ENCODE results near the gene PACS1.

PACS1 gene

DNA sequence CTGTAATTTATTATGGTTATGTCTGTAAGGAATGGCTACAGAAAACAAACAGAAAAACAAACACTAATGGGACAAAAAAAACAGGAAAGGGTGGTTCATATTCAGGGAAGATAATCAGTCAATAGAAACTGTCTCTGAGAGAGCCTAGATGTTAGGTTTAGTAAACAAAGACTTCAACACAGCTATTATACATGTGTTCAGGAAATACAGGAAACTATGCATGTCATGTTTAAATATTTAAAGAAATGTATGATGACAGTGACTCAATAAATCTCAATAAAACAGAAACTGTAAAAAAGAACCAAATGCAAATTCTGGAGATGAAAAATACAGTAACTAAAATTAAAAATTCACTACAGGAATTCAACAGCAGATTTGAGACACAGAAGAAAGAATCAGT, 76.0 kb downstream of the PACS1 start:
- no peak for DNase-seq

DNA sequence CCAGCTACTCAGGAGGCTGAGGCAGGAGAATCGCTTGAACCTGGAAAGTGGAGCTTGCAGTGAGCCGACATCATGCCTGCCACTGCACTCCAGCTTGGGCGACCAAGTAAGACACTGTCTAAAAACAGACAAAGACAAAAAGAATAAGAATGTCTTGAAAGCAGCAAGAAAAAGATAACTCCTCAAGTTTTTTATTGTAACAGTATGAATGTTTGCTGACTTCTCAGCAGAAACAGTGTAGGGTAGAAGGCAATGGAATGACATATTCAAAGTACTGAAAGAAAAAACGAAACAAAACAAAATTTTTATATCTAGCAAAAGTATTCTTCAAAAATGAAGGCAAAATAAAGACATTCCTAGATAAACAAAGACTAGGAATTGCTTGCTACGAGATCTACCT, 76.9 kb downstream of the PACS1 start:
- DNase-seq = no peak

DNA sequence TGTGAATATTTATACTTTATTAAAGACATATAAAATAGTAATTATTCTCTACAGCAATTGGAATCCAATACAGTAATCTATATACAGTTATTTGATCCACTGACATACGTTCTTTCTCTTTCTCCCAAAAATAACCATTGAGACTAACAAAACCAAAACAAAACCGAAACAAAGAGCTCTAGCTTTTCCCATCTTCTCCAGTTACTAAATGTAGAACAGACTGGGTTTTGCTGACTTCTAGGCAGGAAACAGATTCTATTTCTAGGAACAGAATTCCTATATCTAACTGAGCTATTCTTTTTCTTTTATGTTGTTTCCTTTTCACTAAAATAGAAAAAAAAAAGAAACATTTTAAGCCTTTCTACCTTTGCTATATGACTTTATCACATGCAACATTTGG, 80.1 kb downstream of the PACS1 start:
- no peak for DNase-seq

DNA sequence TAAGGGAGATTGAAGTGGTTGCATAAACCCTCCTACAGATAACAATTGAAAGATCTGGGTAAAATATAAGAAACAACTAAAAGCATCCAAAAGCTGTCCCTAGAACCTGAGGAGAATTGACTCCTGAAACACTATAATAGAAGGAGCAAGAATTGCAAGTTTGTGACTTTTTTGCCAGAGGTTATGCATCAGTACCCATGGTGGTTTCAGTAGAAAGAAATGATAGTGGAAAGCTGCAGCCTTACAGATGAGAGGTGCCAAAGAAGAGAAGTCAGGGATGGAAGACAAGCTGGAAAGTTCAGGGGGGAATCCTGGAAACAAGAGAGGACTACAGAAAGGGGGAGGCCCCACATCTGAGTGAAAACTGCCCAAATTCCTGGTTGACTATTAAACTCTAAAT, 80.7 kb downstream of the PACS1 start:
- DNase-seq = no peak

DNA sequence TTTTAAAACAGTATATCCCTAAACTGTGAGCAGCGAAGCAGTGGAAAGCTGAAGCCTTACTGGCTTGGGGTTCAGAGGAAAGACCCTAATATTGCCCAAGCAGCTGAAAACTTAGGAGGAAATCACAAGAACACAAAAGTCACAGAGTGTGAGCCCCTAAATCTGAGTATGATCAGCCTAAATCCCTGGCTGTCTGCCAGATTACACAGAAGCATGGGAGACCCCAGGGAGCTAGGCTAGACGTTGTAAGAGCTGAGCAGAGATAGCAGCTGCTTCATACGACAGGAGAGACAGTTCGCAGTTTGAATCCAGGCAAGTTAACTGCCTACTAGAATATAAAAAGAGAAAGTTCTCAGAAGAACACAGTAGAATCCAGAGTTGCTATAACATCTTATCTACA, 81.2 kb downstream of the PACS1 start:
- DNase-seq = no peak

DNA sequence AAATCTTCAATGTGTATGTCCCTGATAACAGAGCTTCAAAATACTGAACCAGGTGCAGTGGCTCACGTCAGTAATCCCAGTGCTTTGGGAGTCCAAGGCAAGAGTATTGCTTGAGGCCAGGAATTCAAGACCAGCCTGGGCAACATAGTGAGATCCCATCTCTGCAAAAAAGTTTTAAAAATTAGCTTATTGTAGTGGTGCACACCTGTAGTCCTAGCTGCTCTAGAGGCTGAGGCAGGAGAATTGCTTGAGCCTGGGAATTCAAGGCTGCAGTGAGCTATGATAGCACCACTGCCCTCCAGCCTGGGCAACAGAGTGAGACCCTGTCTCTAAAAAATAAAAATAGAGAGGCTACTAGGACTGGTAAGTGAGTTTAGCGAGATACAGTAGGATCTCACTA, 84.0 kb downstream of the PACS1 start:
- DNase-seq = no peak

GRCh38 chr11:66155387-66156073, 85.5 kb downstream of the PACS1 start:
- DNase-seq = no peak

DNA sequence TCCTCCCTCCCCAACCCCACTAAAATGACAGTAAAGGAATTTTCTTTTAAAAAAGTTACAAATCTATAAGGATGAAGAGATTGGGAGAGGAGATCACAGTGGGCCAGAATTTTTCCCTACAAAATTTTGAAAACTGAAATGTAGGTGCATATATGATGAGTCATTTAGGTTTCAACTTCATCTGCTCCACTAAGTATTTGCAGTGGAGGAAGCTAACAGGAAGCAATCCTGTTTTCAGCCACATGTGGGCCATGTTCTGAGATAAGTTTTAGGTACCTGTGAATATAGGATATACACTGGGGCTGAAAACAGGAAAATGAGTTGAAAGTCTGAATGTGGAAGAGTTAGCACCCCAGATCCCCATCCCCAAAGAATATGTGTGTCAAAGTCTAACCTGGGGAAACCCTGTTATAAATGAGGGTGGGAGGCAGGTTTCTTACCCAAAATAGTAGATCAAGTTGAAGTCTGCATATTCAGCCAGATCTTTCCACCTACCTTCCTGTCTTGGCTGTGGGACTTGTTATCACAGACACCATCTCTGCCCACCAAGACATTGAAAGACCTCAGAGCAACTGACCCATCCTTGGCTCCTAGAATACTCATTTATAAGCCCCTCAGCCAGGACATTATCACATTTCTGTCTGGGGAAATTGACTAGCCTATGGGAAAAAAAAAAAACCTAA, 87.3 kb downstream of the PACS1 start:
- DNase-seq = no peak

- DNase-seq = no peak
Observed at GRCh38 chr11:66158156-66158555, 88.1 kb downstream of the PACS1 start.

DNA sequence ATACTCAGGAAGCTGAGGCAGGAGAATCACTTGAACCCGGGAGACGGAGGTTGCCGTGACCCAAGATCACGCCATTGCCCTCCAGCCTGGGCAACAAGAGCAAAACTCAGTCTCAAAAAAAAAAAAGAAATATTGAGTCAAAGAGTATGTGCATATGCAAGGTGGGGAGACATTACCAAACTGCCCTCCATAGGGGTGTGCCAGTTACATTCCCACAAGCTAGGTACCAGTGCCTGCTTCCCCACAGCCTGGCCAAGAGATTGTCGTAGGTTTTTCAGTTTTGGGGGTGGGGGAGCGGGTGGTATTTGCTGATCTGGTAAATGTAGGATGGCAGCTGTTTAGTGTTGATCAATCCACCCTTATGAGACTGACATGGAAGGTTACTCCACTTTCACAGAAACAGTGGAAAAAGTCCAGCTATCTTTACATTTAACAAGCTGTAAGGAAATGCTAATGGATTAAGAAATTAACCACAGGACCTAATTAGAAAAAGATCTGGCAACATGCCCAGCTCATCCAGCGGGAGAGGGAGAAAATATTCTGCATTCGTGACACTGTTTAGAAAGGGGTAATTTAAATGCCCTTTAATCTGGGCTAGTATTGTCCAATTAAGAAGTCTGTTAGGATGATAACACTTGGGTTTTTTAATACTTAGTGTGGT, 89.4 kb downstream of the PACS1 start:
- no peak for DNase-seq

DNA sequence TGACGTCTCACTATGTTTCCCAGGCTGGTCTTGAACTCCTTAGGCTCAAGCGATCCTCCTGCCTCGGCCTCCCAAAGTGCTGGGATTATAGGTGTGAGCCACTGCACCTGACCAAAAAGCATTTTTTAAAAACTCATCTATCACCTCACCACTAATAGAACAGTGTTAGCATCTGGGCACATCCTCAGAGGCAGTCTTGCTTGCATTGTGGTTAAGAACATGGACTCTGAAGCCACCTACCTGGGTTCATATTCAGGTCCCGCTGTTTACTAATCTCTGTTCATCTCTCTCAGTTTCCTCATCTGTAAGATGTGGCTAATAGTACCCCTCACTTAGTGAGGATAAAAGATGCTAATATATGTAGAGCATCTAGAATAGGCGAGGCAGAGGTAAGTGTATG, 90.6 kb downstream of the PACS1 start:
- no peak for DNase-seq

DNA sequence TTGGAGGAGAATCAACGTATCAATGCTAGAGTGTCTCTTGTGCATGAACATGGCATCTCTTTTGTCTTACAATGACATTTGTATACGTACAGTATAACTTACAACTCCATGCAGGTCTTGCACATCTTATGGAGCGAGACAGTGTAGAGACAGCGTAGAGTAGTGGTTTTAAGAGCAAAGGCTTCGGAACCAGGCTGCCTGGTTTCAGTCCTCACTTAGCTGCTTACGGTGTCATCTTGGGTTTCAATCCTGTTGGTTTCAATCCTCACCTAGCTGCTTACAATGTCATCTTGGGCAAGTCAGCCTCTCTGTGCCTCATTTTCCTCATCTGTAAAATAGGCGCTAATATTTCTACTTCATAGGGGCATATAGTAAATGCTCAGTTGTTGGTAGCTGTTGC, 98.2 kb downstream of the PACS1 start:
- DNase-seq = no peak

- peak; percentile 44 to 48 for DNase-seq
Observed at GRCh38 chr11:66172146-66172545, 102.1 kb downstream of the PACS1 start.

DNA sequence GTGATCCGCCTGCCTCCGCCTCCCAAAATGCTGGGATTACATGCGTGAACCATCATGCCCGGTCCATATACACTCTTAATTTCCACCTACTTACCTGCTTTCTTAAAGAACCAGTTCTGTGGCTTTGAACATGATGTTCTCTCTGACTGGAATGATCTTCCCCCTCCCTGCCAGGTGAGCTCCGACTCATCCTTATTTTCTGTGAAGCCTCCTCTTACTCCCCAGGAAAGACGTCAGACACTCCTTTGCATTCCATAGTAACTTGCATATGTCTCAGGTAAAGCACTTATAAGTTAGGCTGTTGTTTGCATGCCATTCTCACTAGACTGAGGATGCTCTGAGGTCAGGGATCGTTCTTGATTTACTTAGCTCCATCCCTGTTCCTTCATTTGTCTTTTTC, 106.6 kb downstream of the PACS1 start:
- no peak for DNase-seq

DNA sequence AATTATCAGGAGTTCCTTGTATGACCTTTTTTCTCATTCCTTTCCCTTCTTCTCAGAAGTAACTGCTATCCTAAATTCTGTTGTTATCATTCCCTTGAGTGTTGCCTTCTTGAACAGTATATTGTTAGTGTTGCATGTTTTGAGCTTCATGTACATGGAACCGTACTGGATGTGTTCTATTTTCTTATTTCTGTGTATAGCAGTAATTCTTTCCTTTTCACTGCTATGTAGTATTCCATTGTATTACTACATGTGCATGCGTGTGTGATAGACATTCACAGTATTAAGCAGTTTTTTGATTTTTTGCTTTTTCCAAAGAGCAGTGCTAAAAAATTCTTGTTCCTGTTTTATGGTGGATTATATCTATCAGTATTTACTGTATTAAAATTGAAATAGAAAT, 108.1 kb downstream of the PACS1 start:
- no peak for DNase-seq

DNA sequence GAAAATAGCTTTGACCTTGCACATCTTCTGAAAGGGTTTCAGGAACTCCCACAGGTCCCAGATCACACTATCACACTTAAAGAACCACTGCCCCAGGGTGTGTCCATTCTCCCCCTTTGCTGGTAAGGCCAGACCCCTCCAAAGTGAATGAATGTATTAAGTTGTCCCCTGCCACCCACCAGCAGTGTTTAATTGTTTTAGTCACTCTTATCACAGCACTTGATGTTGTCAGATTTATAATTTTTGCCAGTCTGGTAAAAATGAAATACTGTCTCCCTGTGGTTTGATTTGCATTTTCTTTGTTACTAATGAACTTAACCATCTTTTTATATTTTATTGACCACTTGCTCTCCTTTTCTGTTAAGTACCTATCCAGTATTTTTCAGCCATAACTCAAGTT, 108.8 kb downstream of the PACS1 start:
- DNase-seq = no peak

DNA sequence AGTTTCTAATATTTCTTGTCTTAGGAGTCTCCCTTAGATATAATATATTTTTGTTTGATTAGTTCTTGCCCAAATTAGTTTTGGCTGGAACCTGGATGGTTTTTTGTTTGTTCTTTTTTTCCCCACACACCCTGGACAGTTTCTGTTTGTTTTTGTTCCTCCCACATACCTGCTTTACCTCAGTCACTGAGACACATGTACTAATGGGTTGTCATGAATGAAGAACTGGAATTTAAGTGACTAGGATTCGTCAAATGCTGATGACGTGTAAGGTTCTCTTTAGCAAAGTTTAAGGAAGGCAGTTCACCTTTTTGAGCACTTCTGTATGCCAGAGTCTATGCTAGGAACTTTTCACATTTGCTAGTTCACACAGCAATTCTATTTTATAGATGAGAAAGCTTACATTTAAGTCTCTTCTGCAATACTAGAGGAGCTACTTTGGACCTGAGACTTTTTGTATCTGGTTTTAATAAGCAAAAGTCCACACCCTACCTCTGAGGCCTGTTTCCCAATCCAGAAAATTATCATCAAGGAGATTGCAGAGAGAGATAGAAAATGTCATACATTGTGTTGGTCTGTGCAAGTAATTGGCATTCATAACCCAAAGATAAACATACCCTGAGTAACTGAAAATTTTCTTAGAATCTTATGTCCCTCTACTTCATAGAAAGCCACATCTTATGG, 111.7 kb downstream of the PACS1 start:
- DNase-seq = no peak

DNA sequence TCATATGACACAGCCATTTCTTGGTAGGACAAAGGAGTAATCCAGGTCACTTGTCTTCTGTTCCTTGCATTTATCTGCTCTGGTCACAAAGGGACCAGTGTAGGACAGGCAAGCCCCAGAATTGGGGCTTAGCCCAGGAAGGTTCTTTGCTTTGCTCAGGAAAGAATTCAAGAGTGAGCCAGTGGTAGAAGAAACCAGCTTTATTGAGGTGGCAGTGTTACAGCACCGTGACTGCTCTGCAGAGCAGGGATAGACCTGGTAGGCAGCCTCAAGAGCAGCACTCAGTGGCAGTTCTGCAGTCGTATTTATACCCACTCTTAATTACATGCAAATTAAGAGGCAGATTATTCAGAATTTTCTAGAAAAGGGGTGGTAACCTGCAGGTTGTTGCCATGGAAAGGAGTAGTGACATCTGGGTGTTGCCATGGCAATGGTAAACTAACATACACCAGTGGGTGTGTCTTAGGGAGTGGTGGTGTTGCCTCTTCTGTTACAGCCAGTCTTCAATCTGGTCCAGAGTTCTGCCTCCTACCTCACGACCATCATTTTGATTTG, 113.5 kb downstream of the PACS1 start:
- no peak for DNase-seq

DNA sequence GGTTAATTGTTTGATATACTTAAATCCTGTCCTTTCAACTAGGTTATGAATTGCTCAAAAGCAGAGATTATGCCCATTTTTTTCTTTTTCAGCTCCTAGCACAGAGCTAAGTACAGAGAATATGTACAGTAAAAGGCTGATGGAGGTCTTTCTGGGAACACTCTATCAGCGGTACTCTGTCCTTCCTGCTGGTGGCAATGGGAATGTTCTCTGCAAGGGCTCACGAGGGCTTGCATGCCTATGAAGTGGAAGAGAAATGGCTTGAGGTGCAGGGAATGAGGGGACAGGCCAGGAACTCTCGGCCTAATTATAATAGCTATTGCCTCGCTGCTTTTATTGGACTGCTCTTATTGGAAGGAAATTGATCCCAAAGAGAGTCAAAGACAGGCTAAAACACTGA, 114.7 kb downstream of the PACS1 start:
- DNase-seq = no peak

DNA sequence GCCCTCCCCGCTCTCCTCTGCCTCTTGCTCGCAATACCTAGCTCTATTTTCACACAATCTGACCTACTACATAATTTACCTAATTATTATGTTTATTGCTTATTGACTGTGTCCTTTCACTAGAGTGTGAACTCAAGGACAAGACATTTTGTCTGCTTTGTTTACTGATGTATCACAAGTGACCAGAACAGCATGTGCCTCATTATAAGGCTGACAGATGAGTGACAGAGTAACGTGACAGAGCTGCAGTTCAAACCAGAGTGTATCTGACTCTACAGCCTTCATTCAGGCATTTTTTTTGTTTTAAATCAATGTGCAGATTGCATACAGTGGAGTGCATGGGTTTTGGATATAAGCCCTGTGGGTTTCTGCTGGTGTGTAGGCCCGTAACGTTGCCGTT, 116.4 kb downstream of the PACS1 start:
- DNase-seq = no peak

DNA sequence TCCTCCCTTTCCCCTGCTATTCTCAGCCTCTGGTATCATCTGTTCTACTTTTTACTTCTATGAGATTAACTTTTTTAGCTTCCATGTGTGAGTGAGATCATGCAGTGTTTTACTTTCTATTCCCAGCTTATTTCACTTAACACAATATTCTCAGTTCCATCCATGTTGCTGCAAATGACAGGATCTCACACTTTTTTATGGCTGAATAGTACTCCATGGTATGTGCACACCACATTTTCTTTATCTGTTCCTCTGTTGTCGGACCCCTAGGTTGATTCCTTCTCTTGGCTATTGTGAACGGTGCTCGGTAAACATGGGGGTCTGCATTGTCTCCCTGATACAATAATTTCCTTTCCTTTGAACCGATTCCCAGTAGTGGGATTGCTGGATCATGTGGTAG, 117.4 kb downstream of the PACS1 start:
- DNase-seq = no peak

- DNase-seq = no peak
Observed at GRCh38 chr11:66188580-66188979, 118.5 kb downstream of the PACS1 start.

DNA sequence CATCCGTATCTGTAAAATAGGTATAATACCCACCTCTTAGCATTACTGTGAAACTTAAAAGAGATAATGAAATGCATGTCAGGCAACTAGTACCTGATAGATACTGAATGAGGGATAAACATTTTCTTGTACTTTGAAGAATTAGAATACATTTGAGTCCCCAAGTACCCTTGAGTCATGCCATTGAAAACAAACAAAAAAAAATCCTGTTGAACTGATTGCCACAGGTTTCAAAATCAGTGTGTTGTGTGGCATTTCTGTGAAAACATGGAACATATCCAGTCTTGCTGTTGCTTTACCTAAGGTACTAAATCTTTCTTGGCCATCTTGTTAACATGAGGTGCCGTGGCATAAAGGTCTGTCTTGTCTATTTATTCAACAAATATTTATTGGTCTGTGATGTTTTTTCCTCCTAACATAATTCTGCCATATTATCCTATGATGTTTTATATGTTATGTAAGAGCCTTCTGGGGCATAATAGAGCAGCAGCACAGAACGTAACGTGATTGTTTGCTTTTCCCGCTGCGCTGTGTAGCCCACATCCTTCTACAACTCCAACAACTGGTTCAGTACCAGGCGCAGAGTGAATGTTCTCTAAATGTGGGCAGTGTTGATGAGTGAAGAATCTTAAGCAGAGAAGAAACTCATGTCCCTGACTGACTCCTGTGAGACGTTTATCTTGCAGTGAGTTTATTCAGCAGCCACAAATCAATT, 119.1 kb downstream of the PACS1 start:
- DNase-seq = no peak
